K562 (cell line): Measurements from ENCODE around the gene ZNF112. TPM values are rescaled to one million over a fixed set of nuclear protein-coding genes. Genes with fewer than 3 reads are reported as not detected.

Experiments used
- ATF1 ChIP-seq, 2 experiments: fragments of 450-650 bp in 1 of 2; IDR thresholded peaks; 2 replicates each; pipeline ENCODE4 v1.6.1; 2016; ENCODE audit warnings: missing compliant biosample characterization in 1 of 2, missing genetic modification characterization in 1 of 2
- CHCHD3 ChIP-seq: fragments of 250-450 bp; sonication (Bioruptor Pico); IDR thresholded peaks from 2 replicates; pipeline ENCODE4 v2.1.2; 2022; ENCODE audit warnings: mild to moderate bottlenecking
- ELF1 ChIP-seq: fragments of 200-800 bp; sonication (Bioruptor generic); IDR thresholded peaks from 2 replicates; pipeline ENCODE4 v1.6.1; 2016; ENCODE audit warnings: missing genetic modification characterization, missing compliant biosample characterization
- HDAC8 ChIP-seq: fragments of 450-650 bp; IDR thresholded peaks from 2 replicates; pipeline ENCODE4 v1.6.1; 2016; ENCODE audit warnings: mild to moderate bottlenecking, missing genetic modification characterization, moderate library complexity, missing compliant biosample characterization
- MAFF ChIP-seq: IDR thresholded peaks from 2 replicates; pipeline ENCODE4 v1.6.1; 2012; ENCODE audit warnings: low read length, improper control_type of control experiment
- PURB ChIP-seq: sonication (generic); formaldehyde crosslinking; IDR thresholded peaks from 2 replicates; pipeline ENCODE4 v1.9.0; 2021; ENCODE audit warnings: low read depth, mild to moderate bottlenecking, missing genetic modification reagents
- SRSF3 ChIP-seq: fragments of 200-400 bp; formaldehyde crosslinking; IDR thresholded peaks from 2 replicates; pipeline ENCODE4 v1.6.1; 2016; ENCODE audit warnings: mild to moderate bottlenecking, low read length, moderate library complexity; ENCODE audit not compliant: insufficient read depth
- polyA plus RNA-seq, 8 experiments: library from polyadenylated mRNA; depleted of rRNA in 4 of 8; stranded (reverse) in 5 of 8; unstranded in 3 of 8; fragments of >200 nt; fragmentation: Nextera tagmentation in 2 of 8; fragmentation: Illumina TruSeq in 1 of 8; extraction: Ambion mirVana in 2 of 8; extraction: Trizol in 1 of 8; gene quantifications; 2 replicates each; pipeline versions ENCODE4 v1.2.1 to v1.2.3, GENCODE V29; 2011 to 2014; ENCODE audit warnings: inconsistent platforms in 1 of 8, missing spikeins in 1 of 8
- total RNA-seq, 7 experiments: library from RNA; depleted of rRNA in 6 of 7; stranded (reverse); fragments of >200 nt in 6 of 7; fragmentation: Illumina TruSeq in 2 of 7; extraction: Trizol in 2 of 7; gene quantifications; 2 replicates each; pipeline versions ENCODE4 v1.2.1 to v1.2.3, GENCODE V29; 2011 to 2021; ENCODE audit warnings: low replicate concordance in 1 of 7
- TF ChIP-seq, protein P1 (sequence below): fragments of 250-450 bp; sonication (Bioruptor Pico); IDR thresholded peaks from 2 replicates; pipeline ENCODE4 v1.4.0; 2020; ENCODE audit warnings: mild to moderate bottlenecking, moderate library complexity, borderline replicate concordance
- TF ChIP-seq, protein P2 (sequence below): fragments of 250-450 bp; sonication (Bioruptor Pico); IDR thresholded peaks from 2 replicates; pipeline ENCODE4 v1.4.0; 2020
- TF ChIP-seq, protein P3 (sequence below): fragments of 450-650 bp; IDR thresholded peaks from 2 replicates; pipeline ENCODE4 v1.7.0; 2016; ENCODE audit warnings: borderline replicate concordance
- TF ChIP-seq, protein P4 (sequence below): fragments of 450-650 bp; formaldehyde crosslinking; IDR thresholded peaks from 2 replicates; pipeline ENCODE4 v1.4.0; 2020; ENCODE audit warnings: mild to moderate bottlenecking, moderate library complexity

ZNF112 gene
- total and polyA plus RNA-seq, 9 of the 15 experiments (the other 6 are each of a cell fraction or from before 2014, with no cell fraction given) = 0.21 to 1.3 (median 0.61) TPM

DNA sequence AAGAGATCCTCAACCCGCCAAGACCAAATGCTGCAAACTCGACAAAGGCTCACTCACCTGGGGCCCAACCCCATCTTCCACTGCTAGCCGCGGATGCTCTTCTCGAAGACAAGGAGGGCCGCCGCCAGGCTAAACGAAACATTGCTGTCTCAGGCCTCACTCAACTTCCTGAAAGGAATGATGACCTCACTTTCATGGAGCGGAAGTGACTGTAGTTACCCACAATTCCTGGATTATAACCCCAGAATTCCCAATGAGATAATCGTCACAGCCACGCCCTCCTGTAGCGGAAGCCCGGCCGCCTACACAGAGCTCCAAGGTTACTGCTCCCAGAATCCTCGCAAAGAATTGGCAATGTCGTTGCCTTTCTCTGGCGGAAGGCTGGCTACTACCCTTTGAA lies 10.5 kb upstream of the ZNF112 start (continued):
- no peak for TF ChIP-seq HDAC8 (tag)
- TF ChIP-seq CHCHD3 (CRISPR knock-in tag) = no peak
- no peak for TF ChIP-seq MAFF
- no peak for TF ChIP-seq SRSF3
- peak; percentile 66 for TF ChIP-seq ELF1 (tag)
- TF ChIP-seq PURB = no peak
- no peak for TF ChIP-seq ATF1 (CRISPR knock-in tag; IDR thresholded peaks at IDR 0.05)
- TF ChIP-seq ATF1 (tag; IDR thresholded peaks at IDR 0.05) = peak; percentile 30; the same call in 1 of the 2 replicates
- TF ChIP-seq, protein P1, sequence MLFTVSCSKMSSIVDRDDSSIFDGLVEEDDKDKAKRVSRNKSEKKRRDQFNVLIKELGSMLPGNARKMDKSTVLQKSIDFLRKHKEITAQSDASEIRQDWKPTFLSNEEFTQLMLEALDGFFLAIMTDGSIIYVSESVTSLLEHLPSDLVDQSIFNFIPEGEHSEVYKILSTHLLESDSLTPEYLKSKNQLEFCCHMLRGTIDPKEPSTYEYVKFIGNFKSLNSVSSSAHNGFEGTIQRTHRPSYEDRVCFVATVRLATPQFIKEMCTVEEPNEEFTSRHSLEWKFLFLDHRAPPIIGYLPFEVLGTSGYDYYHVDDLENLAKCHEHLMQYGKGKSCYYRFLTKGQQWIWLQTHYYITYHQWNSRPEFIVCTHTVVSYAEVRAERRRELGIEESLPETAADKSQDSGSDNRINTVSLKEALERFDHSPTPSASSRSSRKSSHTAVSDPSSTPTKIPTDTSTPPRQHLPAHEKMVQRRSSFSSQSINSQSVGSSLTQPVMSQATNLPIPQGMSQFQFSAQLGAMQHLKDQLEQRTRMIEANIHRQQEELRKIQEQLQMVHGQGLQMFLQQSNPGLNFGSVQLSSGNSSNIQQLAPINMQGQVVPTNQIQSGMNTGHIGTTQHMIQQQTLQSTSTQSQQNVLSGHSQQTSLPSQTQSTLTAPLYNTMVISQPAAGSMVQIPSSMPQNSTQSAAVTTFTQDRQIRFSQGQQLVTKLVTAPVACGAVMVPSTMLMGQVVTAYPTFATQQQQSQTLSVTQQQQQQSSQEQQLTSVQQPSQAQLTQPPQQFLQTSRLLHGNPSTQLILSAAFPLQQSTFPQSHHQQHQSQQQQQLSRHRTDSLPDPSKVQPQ (CRISPR knock-in tag) = no peak
- TF ChIP-seq, protein P2, sequence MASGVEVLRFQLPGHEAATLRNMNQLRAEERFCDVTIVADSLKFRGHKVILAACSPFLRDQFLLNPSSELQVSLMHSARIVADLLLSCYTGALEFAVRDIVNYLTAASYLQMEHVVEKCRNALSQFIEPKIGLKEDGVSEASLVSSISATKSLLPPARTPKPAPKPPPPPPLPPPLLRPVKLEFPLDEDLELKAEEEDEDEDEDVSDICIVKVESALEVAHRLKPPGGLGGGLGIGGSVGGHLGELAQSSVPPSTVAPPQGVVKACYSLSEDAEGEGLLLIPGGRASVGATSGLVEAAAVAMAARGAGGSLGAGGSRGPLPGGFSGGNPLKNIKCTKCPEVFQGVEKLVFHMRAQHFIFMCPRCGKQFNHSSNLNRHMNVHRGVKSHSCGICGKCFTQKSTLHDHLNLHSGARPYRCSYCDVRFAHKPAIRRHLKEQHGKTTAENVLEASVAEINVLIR (CRISPR knock-in tag) = no peak
- TF ChIP-seq, protein P3, sequence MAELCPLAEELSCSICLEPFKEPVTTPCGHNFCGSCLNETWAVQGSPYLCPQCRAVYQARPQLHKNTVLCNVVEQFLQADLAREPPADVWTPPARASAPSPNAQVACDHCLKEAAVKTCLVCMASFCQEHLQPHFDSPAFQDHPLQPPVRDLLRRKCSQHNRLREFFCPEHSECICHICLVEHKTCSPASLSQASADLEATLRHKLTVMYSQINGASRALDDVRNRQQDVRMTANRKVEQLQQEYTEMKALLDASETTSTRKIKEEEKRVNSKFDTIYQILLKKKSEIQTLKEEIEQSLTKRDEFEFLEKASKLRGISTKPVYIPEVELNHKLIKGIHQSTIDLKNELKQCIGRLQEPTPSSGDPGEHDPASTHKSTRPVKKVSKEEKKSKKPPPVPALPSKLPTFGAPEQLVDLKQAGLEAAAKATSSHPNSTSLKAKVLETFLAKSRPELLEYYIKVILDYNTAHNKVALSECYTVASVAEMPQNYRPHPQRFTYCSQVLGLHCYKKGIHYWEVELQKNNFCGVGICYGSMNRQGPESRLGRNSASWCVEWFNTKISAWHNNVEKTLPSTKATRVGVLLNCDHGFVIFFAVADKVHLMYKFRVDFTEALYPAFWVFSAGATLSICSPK = no peak
- TF ChIP-seq, protein P4, sequence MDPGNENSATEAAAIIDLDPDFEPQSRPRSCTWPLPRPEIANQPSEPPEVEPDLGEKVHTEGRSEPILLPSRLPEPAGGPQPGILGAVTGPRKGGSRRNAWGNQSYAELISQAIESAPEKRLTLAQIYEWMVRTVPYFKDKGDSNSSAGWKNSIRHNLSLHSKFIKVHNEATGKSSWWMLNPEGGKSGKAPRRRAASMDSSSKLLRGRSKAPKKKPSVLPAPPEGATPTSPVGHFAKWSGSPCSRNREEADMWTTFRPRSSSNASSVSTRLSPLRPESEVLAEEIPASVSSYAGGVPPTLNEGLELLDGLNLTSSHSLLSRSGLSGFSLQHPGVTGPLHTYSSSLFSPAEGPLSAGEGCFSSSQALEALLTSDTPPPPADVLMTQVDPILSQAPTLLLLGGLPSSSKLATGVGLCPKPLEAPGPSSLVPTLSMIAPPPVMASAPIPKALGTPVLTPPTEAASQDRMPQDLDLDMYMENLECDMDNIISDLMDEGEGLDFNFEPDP (CRISPR knock-in tag) = no peak
